BE2C (cell line): ENCODE results near the gene LRRTM4.
"Not testable (repeated sequence)": the region's sequence is repeated elsewhere in the genome, so short reads cannot be mapped to it uniquely, and the experiment has no call there.

Experiments used
- DNase-seq: peaks from one replicate; pipeline ENCODE4 v3.0.0-alpha.2; 2020
- H3K27me3 ChIP-seq: fragments of 250-450 bp; sonication (Bioruptor Pico); 2 replicates; pipeline ENCODE4 v1.5.1; 2020; ENCODE audit warnings: mild to moderate bottlenecking
- H3K36me3 ChIP-seq: fragments of 250-450 bp; sonication (Bioruptor Pico); 2 replicates; pipeline ENCODE4 v1.5.1; 2020; ENCODE audit warnings: mild to moderate bottlenecking
- H3K4me1 ChIP-seq: fragments of 250-450 bp; sonication (Bioruptor Pico); 2 replicates; pipeline ENCODE4 v1.5.1; 2020
- H3K4me3 ChIP-seq: 2 replicates; pipeline ENCODE4 v1.5.1; 2011; ENCODE audit warnings: low read depth, low read length
- H3K9me3 ChIP-seq: fragments of 250-450 bp; sonication (Bioruptor Pico); 2 replicates; pipeline ENCODE4 v1.5.1; 2020
- TF ChIP-seq, protein P1 (sequence below): IDR thresholded peaks from 2 replicates; pipeline ENCODE4 v1.5.1; 2012; ENCODE audit warnings: mild to moderate bottlenecking, low read depth, low read length

LRRTM4 gene

DNA sequence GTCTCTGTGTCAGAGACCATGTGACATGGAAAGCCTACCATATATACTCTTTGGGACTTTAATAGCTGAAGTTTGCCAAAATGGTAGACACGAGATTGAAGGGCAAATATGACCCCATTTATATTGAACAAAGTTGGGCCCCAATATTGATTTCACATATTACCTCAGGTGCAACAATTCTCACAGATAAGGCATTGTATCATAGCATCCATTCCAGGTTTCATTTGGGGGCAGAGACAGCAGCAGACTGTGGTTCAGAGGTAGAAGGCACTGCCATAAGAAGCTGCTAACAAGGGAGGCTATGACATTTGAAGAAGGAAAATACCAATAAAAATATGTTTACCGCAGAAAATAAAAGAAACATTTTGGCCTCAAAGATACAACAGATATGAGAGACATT is 419.2 kb downstream of the LRRTM4 start:
- no peaks in the 10 kb centered on the region for H3K27me3 ChIP-seq
- no peaks in the 10 kb centered on the region for H3K9me3 ChIP-seq
- DNase-seq: no peak
- TF ChIP-seq, protein P1, sequence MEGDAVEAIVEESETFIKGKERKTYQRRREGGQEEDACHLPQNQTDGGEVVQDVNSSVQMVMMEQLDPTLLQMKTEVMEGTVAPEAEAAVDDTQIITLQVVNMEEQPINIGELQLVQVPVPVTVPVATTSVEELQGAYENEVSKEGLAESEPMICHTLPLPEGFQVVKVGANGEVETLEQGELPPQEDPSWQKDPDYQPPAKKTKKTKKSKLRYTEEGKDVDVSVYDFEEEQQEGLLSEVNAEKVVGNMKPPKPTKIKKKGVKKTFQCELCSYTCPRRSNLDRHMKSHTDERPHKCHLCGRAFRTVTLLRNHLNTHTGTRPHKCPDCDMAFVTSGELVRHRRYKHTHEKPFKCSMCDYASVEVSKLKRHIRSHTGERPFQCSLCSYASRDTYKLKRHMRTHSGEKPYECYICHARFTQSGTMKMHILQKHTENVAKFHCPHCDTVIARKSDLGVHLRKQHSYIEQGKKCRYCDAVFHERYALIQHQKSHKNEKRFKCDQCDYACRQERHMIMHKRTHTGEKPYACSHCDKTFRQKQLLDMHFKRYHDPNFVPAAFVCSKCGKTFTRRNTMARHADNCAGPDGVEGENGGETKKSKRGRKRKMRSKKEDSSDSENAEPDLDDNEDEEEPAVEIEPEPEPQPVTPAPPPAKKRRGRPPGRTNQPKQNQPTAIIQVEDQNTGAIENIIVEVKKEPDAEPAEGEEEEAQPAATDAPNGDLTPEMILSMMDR: no peak
- no peaks in the 10 kb centered on the region for H3K4me1 ChIP-seq
- H3K36me3 ChIP-seq: no peaks in the 10 kb centered on the region
- H3K4me3 ChIP-seq: no peak overlapping the region

DNA sequence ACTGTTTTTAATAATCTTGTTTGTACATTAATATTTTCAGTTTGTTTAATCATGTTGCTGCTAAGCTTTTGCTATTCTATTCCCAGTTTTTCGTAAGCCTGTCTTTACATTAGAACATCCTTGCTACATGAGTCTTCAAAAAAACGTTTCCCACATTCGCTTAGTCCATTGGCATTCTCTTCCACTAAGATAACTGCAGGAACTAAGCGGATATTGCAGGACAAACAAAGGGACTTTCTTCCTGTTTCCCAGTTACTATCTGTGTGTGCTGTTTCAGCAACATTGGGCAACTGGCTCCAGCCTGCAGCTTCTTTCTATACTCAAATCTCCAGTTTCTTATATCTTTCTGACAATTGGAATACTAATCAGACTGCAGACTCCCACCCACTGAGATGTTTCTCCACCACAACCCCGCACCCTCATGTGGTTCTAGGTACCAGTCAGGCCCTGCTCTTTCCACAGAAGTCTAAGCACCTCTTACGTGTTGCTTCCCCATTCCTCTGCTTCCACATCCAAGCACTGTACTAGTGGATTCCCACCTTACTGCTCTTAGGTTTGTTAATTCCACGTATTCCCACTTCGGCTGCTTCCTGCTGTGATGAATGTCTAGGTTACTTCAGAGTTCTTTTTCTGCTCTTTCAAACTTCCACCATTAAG is 420.3 kb downstream of the LRRTM4 start:
- DNase-seq: no peak
- no peaks in the 10 kb centered on the region for H3K27me3 ChIP-seq
- H3K4me1 ChIP-seq: no peaks in the 10 kb centered on the region
- no peaks in the 10 kb centered on the region for H3K9me3 ChIP-seq
- H3K4me3 ChIP-seq: no peak overlapping the region
- no peaks in the 10 kb centered on the region for H3K36me3 ChIP-seq
- TF ChIP-seq, protein P1: no peak

DNA sequence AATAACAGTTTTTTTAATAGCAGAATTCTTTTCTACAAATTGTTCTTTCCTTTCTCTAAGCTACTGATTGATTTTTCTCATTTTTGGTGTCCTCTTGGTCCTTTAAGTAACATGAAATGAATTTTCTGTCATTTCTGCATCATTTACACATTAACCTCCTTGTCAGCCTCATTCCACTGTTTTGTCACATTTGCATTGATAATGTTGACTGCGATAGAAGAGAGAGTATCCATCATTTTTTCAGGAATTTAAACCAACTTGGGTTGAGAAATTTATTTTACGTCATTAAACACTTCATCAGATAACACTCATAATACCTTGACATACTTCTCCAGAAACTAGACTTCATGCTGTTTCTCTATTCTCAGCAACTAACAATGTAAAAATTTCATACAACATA is 422.2 kb downstream of the LRRTM4 start:
- H3K9me3 ChIP-seq: no peaks in the 10 kb centered on the region
- H3K4me1 ChIP-seq: no peaks in the 10 kb centered on the region
- no peak overlapping the region for H3K4me3 ChIP-seq
- DNase-seq: no peak
- no peaks in the 10 kb centered on the region for H3K27me3 ChIP-seq
- no peaks in the 10 kb centered on the region for H3K36me3 ChIP-seq
- TF ChIP-seq, protein P1: no peak

- H3K4me3 ChIP-seq, H3K36me3 ChIP-seq, H3K9me3 ChIP-seq, DNase-seq, H3K27me3 ChIP-seq, H3K4me1 ChIP-seq: not testable (repeated sequence)
Observed at GRCh38 chr2:77095525-77095924, 426.7 kb downstream of the LRRTM4 start.

DNA sequence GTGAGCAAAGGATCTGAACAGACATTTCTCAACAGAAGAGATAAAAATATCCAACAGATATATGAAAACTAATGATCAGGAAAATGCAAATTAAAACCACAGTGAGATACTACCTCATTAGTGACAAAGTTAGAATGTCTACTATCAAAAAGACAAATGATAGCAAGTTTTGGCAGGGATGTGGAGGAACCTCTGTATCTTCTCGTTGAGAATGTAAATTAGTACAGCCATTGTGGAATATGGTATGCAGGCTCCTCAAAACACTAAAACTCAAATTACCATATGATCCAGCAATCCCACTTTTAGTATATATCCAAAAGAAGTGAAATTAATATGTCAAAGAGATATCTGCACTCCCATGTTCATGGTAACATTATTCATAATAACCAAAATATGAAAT is 427.1 kb downstream of the LRRTM4 start:
- H3K36me3 ChIP-seq: no peaks in the 10 kb centered on the region
- H3K4me1 ChIP-seq: no peaks in the 10 kb centered on the region
- no peaks in the 10 kb centered on the region for H3K9me3 ChIP-seq
- TF ChIP-seq, protein P1: no peak
- H3K4me3 ChIP-seq: no peak overlapping the region
- no peak for DNase-seq
- H3K27me3 ChIP-seq: no peaks in the 10 kb centered on the region

- H3K9me3 ChIP-seq, H3K4me1 ChIP-seq, H3K27me3 ChIP-seq, DNase-seq, H3K36me3 ChIP-seq, H3K4me3 ChIP-seq: not testable (repeated sequence)
Observed at GRCh38 chr2:77088424-77088823, 433.8 kb downstream of the LRRTM4 start.

- TF ChIP-seq, protein P1: no peak
- no peaks in the 10 kb centered on the region for H3K9me3 ChIP-seq
- H3K27me3 ChIP-seq: no peaks in the 10 kb centered on the region
- no peak overlapping the region for H3K4me3 ChIP-seq
- H3K36me3 ChIP-seq: no peaks in the 10 kb centered on the region
- no peak for DNase-seq
- no peaks in the 10 kb centered on the region for H3K4me1 ChIP-seq
Observed at GRCh38 chr2:77087987-77088414, 434.2 kb downstream of the LRRTM4 start.
